Measurements from ENCODE around the gene TMEM255A.

- TF ChIP-seq EZH2phosphoT487 (IDR thresholded peaks at IDR 0.05; ENCODE audit: borderline replicate concordance, low read depth) (no peak), CTCF (IDR thresholded peaks at IDR 0.05) (no peak), USF2 (IDR thresholded peaks at IDR 0.05; ENCODE audit: borderline replicate concordance, low read depth, low read length) (no peak), TAF1 (IDR thresholded peaks at IDR 0.05; ENCODE audit: borderline replicate concordance, low read depth, low read length) (no peak), USF1 (IDR thresholded peaks at IDR 0.05; ENCODE audit: borderline replicate concordance, low read depth) (no peak), EP300 (IDR thresholded peaks at IDR 0.05; ENCODE audit: borderline replicate concordance in 1 of 2, low read depth in 1 of 2, low read length in 1 of 2) (no peak), YY1 (IDR thresholded peaks at IDR 0.05; ENCODE audit: low read depth) (no peak), REST (IDR thresholded peaks at IDR 0.05; ENCODE audit: low read depth, low read length) (no peak), RAD21 (IDR thresholded peaks at IDR 0.05; ENCODE audit: low read length) (no peak)
These were observed 50.9 kb downstream of the TMEM255A start for GRCh38 chrX:120260369-120260768.
